Lower lobe of right lung (tissue), 2 donors: ENCODE measurements around the gene HSD3B7. TPM values are rescaled to one million over a fixed set of nuclear protein-coding genes. Genes with fewer than 3 reads are reported as not detected.
A peak's percentile ranks its signal among the peaks of the same experiment; 100 is the strongest.
"Not testable (repeated sequence)": the region's sequence is repeated elsewhere in the genome, so short reads cannot be mapped to it uniquely, and the experiment has no call there.

Experiments used
- ATAC-seq, 2 donors: fragments of 200-7000 bp; cut with Tn5 transposase; one replicate each; pipeline ENCODE4 v1.9.1; 2020 to 2022; ENCODE audit warnings: mild to moderate bottlenecking in 2 of 2, moderate library complexity in 2 of 2
- DNase-seq: peaks from one replicate; pipeline ENCODE4 v3.0.0-alpha.2; 2020
- H3K27ac ChIP-seq: fragments of 200-600 bp; one replicate; pipeline ENCODE4 v1.8.0; 2022
- H3K27me3 ChIP-seq: fragments of 200-600 bp; one replicate; pipeline ENCODE4 v1.8.0; 2022; ENCODE audit warnings: low read depth
- H3K36me3 ChIP-seq: fragments of 200-600 bp; one replicate; pipeline ENCODE4 v1.8.0; 2022; ENCODE audit warnings: mild to moderate bottlenecking
- H3K4me1 ChIP-seq: fragments of 200-600 bp; one replicate; pipeline ENCODE4 v1.8.0; 2022
- H3K4me3 ChIP-seq: fragments of 200-600 bp; one replicate; pipeline ENCODE4 v1.8.0; 2022; ENCODE audit warnings: mild to moderate bottlenecking
- H3K9me3 ChIP-seq: fragments of 200-600 bp; one replicate; pipeline ENCODE4 v1.8.0; 2022
- intact Hi-C: fragments of 100-400 bp; cut with DNase I; formaldehyde crosslinking; loops from one replicate; pipeline ENCODE4 v1.11.0; 2022
- total RNA-seq: library from RNA; stranded (reverse); fragmentation: NEBNext Ultra II Directional; extraction: Animal tissue kit (Norgen Biotek cat#: 25700); gene quantifications from one replicate; pipeline ENCODE4 v1.2.1, GENCODE V29; 2021
- TF ChIP-seq, protein P1 (sequence below): fragments of 200-600 bp; IDR thresholded peaks from one replicate; pipeline ENCODE4 v1.8.0; 2022; ENCODE audit warnings: antibody characterized with exemption, mild to moderate bottlenecking
- donor health status: DM: no; HTN: yes; CAD: no; lungs with severe emphysema.

Gene HSD3B7
- total RNA-seq, 1 donor from 2014 or later, result 23.6 TPM

DNA sequence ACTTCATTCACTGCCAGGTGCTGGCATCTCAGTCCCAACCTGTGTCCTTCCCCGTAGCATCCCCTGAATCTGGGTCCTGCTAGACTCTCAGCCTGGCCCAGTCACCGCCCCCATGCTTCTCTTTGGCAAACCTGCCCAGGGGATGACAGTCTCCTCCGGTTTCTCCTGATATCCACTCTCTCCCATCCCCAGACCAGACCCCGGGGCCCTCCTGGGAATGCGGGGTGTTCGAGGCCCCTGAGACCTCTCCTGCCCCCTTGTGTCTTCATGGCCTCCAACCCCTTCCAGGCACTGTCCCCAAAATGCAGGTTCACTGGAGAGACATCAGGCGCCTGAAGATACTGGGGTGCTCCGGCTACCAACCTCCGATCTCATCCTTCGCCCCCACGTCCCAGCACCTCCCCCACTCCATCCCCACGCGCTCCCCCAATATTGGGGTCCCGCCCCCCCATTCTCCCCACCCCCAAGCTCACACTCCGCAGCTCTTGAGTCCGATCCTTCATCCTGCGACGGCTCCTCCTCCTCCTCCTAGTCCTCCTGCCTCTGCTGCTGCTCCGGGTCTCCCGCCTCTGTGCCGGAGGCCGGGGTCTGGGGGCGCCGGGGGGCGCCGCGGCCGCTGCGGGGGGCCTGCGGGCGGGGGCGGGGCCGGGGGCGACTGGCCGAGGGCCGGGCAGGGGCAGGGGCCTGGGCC, 25.0 kb downstream of the HSD3B7 start:
- Histone ChIP-seq H3K4me3 (no peak overlapping the region), H3K36me3 (no peaks in the 10 kb centered on the region), H3K9me3 (no peaks in the 10 kb centered on the region), H3K27me3 (peaks cover 54% of the 10 kb centered on the region), H3K4me1 (no peaks in the 10 kb centered on the region), H3K27ac (no peak overlapping the region)
- ATAC-seq, result no peak
- TF ChIP-seq, protein P1, sequence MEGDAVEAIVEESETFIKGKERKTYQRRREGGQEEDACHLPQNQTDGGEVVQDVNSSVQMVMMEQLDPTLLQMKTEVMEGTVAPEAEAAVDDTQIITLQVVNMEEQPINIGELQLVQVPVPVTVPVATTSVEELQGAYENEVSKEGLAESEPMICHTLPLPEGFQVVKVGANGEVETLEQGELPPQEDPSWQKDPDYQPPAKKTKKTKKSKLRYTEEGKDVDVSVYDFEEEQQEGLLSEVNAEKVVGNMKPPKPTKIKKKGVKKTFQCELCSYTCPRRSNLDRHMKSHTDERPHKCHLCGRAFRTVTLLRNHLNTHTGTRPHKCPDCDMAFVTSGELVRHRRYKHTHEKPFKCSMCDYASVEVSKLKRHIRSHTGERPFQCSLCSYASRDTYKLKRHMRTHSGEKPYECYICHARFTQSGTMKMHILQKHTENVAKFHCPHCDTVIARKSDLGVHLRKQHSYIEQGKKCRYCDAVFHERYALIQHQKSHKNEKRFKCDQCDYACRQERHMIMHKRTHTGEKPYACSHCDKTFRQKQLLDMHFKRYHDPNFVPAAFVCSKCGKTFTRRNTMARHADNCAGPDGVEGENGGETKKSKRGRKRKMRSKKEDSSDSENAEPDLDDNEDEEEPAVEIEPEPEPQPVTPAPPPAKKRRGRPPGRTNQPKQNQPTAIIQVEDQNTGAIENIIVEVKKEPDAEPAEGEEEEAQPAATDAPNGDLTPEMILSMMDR, result no peak
- no peak for DNase-seq
- intact Hi-C loops, result no loop called here

- no peak within 1 kb of the TSS for H3K27ac ChIP-seq
- peak within 1 kb of the TSS; percentile 8 for H3K4me3 ChIP-seq
- TF ChIP-seq, protein P1, result no peak
- no peaks in the 10 kb centered on the region for H3K4me1 ChIP-seq
- H3K9me3 ChIP-seq, result no peaks in the 10 kb centered on the region
- ATAC-seq, result peak in 1 of 2 donors; percentile 22
- intact Hi-C loops, result no loop called here
- peaks cover 54% of the 10 kb centered on the region for H3K27me3 ChIP-seq
- DNase-seq, result no peak
- no peaks in the 10 kb centered on the region for H3K36me3 ChIP-seq
These were observed 25.7 kb downstream of the HSD3B7 start, which contains the start of gene STX1B for GRCh38 chr16:31010585-31011325. TSS of gene STX1B (minus strand) at chr16:31010638. CDS start at chr16:31010396, 242 bp downstream.

- ATAC-seq, DNase-seq, H3K9me3 ChIP-seq, H3K27ac ChIP-seq, H3K4me1 ChIP-seq, H3K4me3 ChIP-seq, H3K36me3 ChIP-seq, intact Hi-C loops: not testable (repeated sequence)
- peaks cover 59% of the 10 kb centered on the region for H3K27me3 ChIP-seq
These were observed 26.8 kb downstream of the HSD3B7 start for GRCh38 chr16:31011815-31012214.

GRCh38 chr16:31013292-31013691, 28.3 kb downstream of the HSD3B7 start:
- DNase-seq, H3K4me3 ChIP-seq, H3K36me3 ChIP-seq, intact Hi-C loops, H3K9me3 ChIP-seq, ATAC-seq, H3K27ac ChIP-seq, H3K4me1 ChIP-seq: not testable (repeated sequence)
- peaks cover 44% of the 10 kb centered on the region for H3K27me3 ChIP-seq

- peaks cover 23% of the 10 kb centered on the region for H3K27me3 ChIP-seq
- H3K9me3 ChIP-seq, result no peaks in the 10 kb centered on the region
- intact Hi-C loops, result no loop called here
- H3K4me3 ChIP-seq, result no peak overlapping the region
- ATAC-seq (no peak), DNase-seq (no peak)
- H3K36me3 ChIP-seq, result no peaks in the 10 kb centered on the region
- H3K4me1 ChIP-seq, result no peaks in the 10 kb centered on the region
- TF ChIP-seq, protein P1, result no peak
- H3K27ac ChIP-seq, result no peak overlapping the region
These were observed 31.0 kb downstream of the HSD3B7 start for GRCh38 chr16:31016018-31016417.

DNA sequence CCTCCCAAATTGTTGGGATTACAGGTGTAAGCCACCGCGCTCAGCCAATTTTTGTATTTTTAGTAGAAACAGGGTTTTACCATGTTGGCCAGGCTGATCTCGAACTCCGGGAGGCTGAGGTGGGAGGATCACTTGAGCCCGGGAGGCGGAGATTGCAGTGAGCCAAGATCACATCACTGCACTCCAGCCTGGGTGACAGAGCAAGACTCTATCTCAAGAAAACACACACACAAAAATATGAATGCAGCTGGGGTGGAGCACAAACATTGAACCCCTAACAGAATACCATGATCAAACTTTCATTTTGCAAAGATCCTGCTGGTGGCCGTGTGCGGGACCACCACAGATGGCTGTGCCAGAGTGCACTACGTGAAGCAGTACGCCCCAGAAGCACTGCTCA, 32.7 kb downstream of the HSD3B7 start:
- H3K36me3 ChIP-seq, intact Hi-C loops, H3K27me3 ChIP-seq, H3K9me3 ChIP-seq, DNase-seq, H3K27ac ChIP-seq, H3K4me1 ChIP-seq, ATAC-seq, H3K4me3 ChIP-seq: not testable (repeated sequence)

- H3K27me3 ChIP-seq, result peaks cover 6% of the 10 kb centered on the region
- TF ChIP-seq, protein P1, result no peak
- no peaks in the 10 kb centered on the region for H3K4me1 ChIP-seq
- no peak for ATAC-seq
- H3K27ac ChIP-seq, result no peak overlapping the region
- H3K36me3 ChIP-seq, result no peaks in the 10 kb centered on the region
- no peak for DNase-seq
- intact Hi-C loops, result no loop called here
- H3K9me3 ChIP-seq, result no peaks in the 10 kb centered on the region
- no peak overlapping the region for H3K4me3 ChIP-seq
These were observed 35.5 kb downstream of the HSD3B7 start for GRCh38 chr16:31020536-31020935.
